Ovary (tissue), 9 donors: ENCODE data around the gene LRMDA. TPM values are rescaled to one million over a fixed set of nuclear protein-coding genes. Genes with fewer than 3 reads are reported as not detected.

Experiments
- DNase-seq, 5 donors: peaks; one replicate each; pipeline ENCODE4 v3.0.0-alpha.2; 2019 to 2020
- H3K27ac ChIP-seq, 2 donors: fragments of 200-600 bp; one replicate each; pipeline versions ENCODE4 v1.5.1 to v1.8.0; 2019 to 2022
- H3K27me3 ChIP-seq: fragments of 200-600 bp; one replicate; pipeline ENCODE4 v1.8.0; 2022
- H3K36me3 ChIP-seq: fragments of 200-600 bp; sonication (generic); one replicate; pipeline ENCODE4 v1.5.1; 2019
- H3K4me1 ChIP-seq: one replicate; pipeline ENCODE4 v1.8.1; 2013; ENCODE audit warnings: mild to moderate bottlenecking, moderate library complexity; ENCODE audit not compliant: insufficient read depth
- H3K4me3 ChIP-seq: fragments of 200-600 bp; sonication (generic); one replicate; pipeline ENCODE4 v1.5.1; 2017
- H3K9me3 ChIP-seq, 2 donors: fragments of 200-600 bp in 1 of 2; sonication (generic) in 1 of 2; one replicate each; pipeline versions ENCODE4 v1.5.1 to v1.8.1; 2013 to 2019; ENCODE audit warnings: mild to moderate bottlenecking in 1 of 2, moderate library complexity in 1 of 2
- CTCF ChIP-seq, 3 donors: fragments of 450-650 bp in 2 of 3; fragments of 200-600 bp in 1 of 3; IDR thresholded peaks; one replicate each; pipeline versions ENCODE4 v1.5.1 to v1.8.0; 2016 to 2022; ENCODE audit warnings: antibody characterized with exemption in 3 of 3, mild to moderate bottlenecking in 1 of 3
- EP300 ChIP-seq: sonication (generic); formaldehyde crosslinking; IDR thresholded peaks from one replicate; pipeline ENCODE4 v1.6.1; 2017; ENCODE audit warnings: antibody characterized with exemption
- POLR2A ChIP-seq: fragments of 450-650 bp; IDR thresholded peaks from one replicate; pipeline ENCODE4 v1.6.1; 2017; ENCODE audit warnings: antibody characterized with exemption, mild to moderate bottlenecking, moderate library complexity
- WGBS, 3 donors: extraction: QIAGEN DNeasy Blood & Tissue Kit in 1 of 3; methylation state at CpG; one replicate each; pipeline versions ENCODE4 v1.1.5 to v1.1.7; 2013 to 2017; 5-methylcytosine and 5-hydroxymethylcytosine counted together
- intact Hi-C, 4 donors: fragments of 100-400 bp; cut with DNase I; formaldehyde crosslinking; loops; one replicate each; pipeline versions ENCODE4 v1.11.0 to v1.15.1; 2022 to 2023
- polyA plus RNA-seq, 2 donors: library from polyadenylated mRNA; stranded (reverse); fragments of 200-250 nt in 1 of 2; fragments of 350-450 nt in 1 of 2; fragmentation: Illumina TruSeq in 1 of 2; extraction: RNeasy Lipid Tissue Mini Kit (QIAGEN cat#74804) in 1 of 2; gene quantifications; one replicate each; pipeline ENCODE4 v1.2.3, GENCODE V29; 2013 to 2014
- total RNA-seq, 7 donors: library from RNA; depleted of rRNA in 2 of 7; stranded (reverse); fragments of >200 nt in 2 of 7; fragmentation: NEBNext Ultra II Directional in 3 of 7; extraction: Animal tissue kit (Norgen Biotek cat#: 25700) in 3 of 7; gene quantifications; one replicate each; pipeline versions ENCODE4 v1.1.0 to v1.2.4, GENCODE V29; 2016 to 2023
- donor health status: DM: no; HTN: no; CAD: no; lungs with moderate emphysema.
- donor health status: DM: no; HTN: no; CAD: no.
- donor health status: Bipolar disorder and iron deficiency.
- donor health status: DM: yes; HTN: yes; CAD: no.
- donor health status: DM: no; HTN: no; CAD: no.
- donor health status: DM: yes; HTN: yes; CAD: no.

LRMDA gene
- total and polyA plus RNA-seq, 9 donors, result 14.8 to 30.7 (median 22.9) TPM

- no peaks in the 10 kb centered on the region for H3K36me3 ChIP-seq
Measured at GRCh38 chr10:76125900-76126299, 694.5 kb downstream of the LRMDA start.

GRCh38 chr10:76126607-76127527 lies 695.4 kb downstream of the LRMDA start:
- Histone ChIP-seq H3K36me3 (no peaks in the 10 kb centered on the region), H3K4me1 (peaks cover 5% of the 10 kb centered on the region), H3K9me3 (no peaks in the 10 kb centered on the region), H3K27me3 (no peaks in the 10 kb centered on the region), H3K4me3 (no peak overlapping the region), H3K27ac (no peak overlapping the region)
- no peak for DNase-seq
- intact Hi-C loops, result no loop called here
- TF ChIP-seq EP300 (no peak), CTCF (IDR thresholded peaks at IDR 0.05) (no peak), POLR2A (no peak)
- WGBS, 3 donors, result 94 to 98% (median 98%) methylated on average over 5 of the region's 5 CpGs

More at GRCh38 chr10:76125900-76126299, 694.5 kb downstream of the LRMDA start:
- TF ChIP-seq POLR2A (no peak), EP300 (no peak), CTCF (IDR thresholded peaks at IDR 0.05) (no peak)
- WGBS, 3 donors, result 94 to 96% (median 94%) methylated on average over 2 of the region's 2 CpGs
- Histone ChIP-seq H3K9me3 (no peaks in the 10 kb centered on the region), H3K4me3 (no peak overlapping the region), H3K27ac (no peak overlapping the region), H3K27me3 (no peaks in the 10 kb centered on the region), H3K4me1 (peaks cover 5% of the 10 kb centered on the region)
- intact Hi-C loops, result no loop called here
- no peak for DNase-seq

GRCh38 chr10:76127984-76128589 lies 696.7 kb downstream of the LRMDA start:
- H3K27me3 ChIP-seq, result no peaks in the 10 kb centered on the region
- peaks cover 5% of the 10 kb centered on the region for H3K4me1 ChIP-seq
- WGBS, 3 donors, result 28 to 37% (median 36%) methylated on average over 6 of the region's 6 CpGs
- no peak overlapping the region for H3K4me3 ChIP-seq
- intact Hi-C loops, result no loop called here
- H3K27ac ChIP-seq, result no peak overlapping the region
- TF ChIP-seq CTCF (IDR thresholded peaks at IDR 0.05) (no peak), POLR2A (no peak), EP300 (no peak)
- no peaks in the 10 kb centered on the region for H3K36me3 ChIP-seq
- no peaks in the 10 kb centered on the region for H3K9me3 ChIP-seq
- peak in 4 of 5 donors; percentile 28 to 60 (median 42) for DNase-seq

- Histone ChIP-seq H3K9me3 (no peaks in the 10 kb centered on the region), H3K27me3 (no peaks in the 10 kb centered on the region), H3K4me3 (no peak overlapping the region), H3K27ac (no peak overlapping the region), H3K4me1 (peaks cover 5% of the 10 kb centered on the region), H3K36me3 (no peaks in the 10 kb centered on the region)
- TF ChIP-seq EP300 (no peak), CTCF (IDR thresholded peaks at IDR 0.05) (no peak), POLR2A (no peak)
- intact Hi-C loops, result no loop called here
- 87 to 95% (median 95%) methylated on average over 2 of the region's 2 CpGs for WGBS, 3 donors
- DNase-seq, result no peak
Measured at GRCh38 chr10:76129213-76129612, 697.8 kb downstream of the LRMDA start.
